GM13977 (cell line): ENCODE data around the gene SLC4A9.
"Not testable (repeated sequence)": the region's sequence is repeated elsewhere in the genome, so short reads cannot be mapped to it uniquely, and the experiment has no call there.

Experiments
- DNase-seq: peaks from one replicate; pipeline ENCODE4 v3.0.0; 2012; ENCODE audit warnings: low spot score
- CTCF ChIP-seq: IDR thresholded peaks from 2 replicates; pipeline ENCODE4 v1.5.1; 2012; ENCODE audit warnings: mild to moderate bottlenecking, control low read depth; ENCODE audit not compliant: insufficient read depth; ENCODE audit errors: extremely low read depth, missing control alignments
- in situ Hi-C: fragments of 300-500 bp; cut with MboI; formaldehyde crosslinking; loops from one replicate; pipeline ENCODE4 v1.12.0; 2022; ENCODE audit warnings: low sequenced_read_pairs, low pct_unique_long_range_greater_than_20kb, mixed read lengths, inconsistent platforms; ENCODE audit not compliant: unreplicated experiment

SLC4A9 gene

GRCh38 chr5:140342896-140343295 is 17.1 kb upstream of the SLC4A9 start:
- TF ChIP-seq CTCF = no peak
- in situ Hi-C loops = no loop called here
- no peak for DNase-seq

GRCh38 chr5:140343849-140344248 is 16.1 kb upstream of the SLC4A9 start:
- in situ Hi-C loops, DNase-seq: not testable (repeated sequence)

GRCh38 chr5:140344683-140345423 is 15.1 kb upstream of the SLC4A9 start:
- TF ChIP-seq CTCF = no peak
- in situ Hi-C loops = no loop called here
- no peak for DNase-seq

- TF ChIP-seq CTCF = peak; percentile 32
- no peak for DNase-seq
- in situ Hi-C loops = no loop called here
Measured at GRCh38 chr5:140345919-140346347, 14.1 kb upstream of the SLC4A9 start.

- peak; percentile 65 for TF ChIP-seq CTCF
- in situ Hi-C loops = no loop called here
- DNase-seq = peak; percentile 87
Measured at GRCh38 chr5:140346348-140347221, 13.4 kb upstream of the SLC4A9 start, which contains the start of gene HBEGF. Gene HBEGF (minus strand): TSS chr5:140346603. CDS start chr5:140346328, 275 bp downstream.

GRCh38 chr5:140347360-140347759 is 12.6 kb upstream of the SLC4A9 start:
- DNase-seq = no peak
- in situ Hi-C loops = no loop called here
- TF ChIP-seq CTCF = no peak

- in situ Hi-C loops = no loop called here
- no peak for TF ChIP-seq CTCF
- no peak for DNase-seq
Measured at GRCh38 chr5:140348104-140348503, 11.9 kb upstream of the SLC4A9 start.
